22Rv1 (cell line): ENCODE measurements around the gene HOXB7.

Source experiments
- H3K27ac ChIP-seq: fragments of 450-650 bp; 2 replicates; pipeline ENCODE4 v1.5.1; 2017
- ZFX ChIP-seq: fragments of 450-650 bp; IDR thresholded peaks from 2 replicates; pipeline ENCODE4 v1.6.1; 2017; ENCODE audit warnings: antibody characterized with exemption, borderline replicate concordance
- TF ChIP-seq, protein P1 (sequence below): fragments of 450-650 bp; IDR thresholded peaks from 2 replicates; pipeline ENCODE4 v1.5.1; 2017; ENCODE audit warnings: mild to moderate bottlenecking

HOXB7 gene

DNA sequence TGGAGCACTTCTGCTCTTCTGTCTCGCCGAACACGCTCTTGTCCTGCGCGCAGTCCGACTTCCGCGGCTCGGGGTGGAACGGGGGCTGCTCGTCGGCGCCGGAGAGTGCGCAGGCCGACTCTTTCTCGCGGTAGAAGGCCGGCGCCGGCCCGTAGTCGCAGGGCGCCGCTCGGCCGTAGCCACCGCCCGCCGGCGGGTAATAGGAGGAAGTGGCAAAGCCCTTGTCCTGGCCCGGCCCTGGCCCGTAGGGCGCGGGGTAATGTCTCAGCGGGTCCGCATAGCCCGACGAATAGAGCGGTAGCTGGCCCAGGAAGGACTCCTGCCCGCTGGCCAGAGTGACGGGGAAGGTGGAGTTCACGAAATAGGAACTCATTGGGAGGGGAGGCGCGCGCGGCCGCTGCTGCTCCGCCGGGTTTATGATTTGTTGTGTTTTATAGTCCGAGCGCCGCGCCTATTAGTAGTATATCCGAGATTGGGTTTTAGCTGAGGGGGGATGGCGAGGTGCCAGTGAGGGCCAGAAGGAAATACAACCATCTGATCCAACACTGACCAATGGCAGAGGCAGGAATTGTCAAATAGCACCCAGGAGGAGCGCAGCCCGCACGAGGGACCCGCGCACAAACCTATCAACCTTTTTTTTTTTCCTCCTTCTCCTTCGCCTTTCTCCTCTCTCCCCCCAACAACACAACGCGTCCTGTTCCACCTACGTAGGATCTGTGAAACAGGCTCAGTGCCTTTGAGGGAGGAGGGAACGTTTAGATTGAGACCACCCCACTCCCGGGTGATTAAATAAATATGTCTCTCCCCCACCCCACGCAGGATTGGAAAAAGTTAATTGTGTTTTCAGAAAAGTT lies 12.8 kb downstream of the HOXB7 start:
- H3K27ac ChIP-seq = no peak overlapping the region
- TF ChIP-seq ZFX = no peak
- TF ChIP-seq, protein P1, sequence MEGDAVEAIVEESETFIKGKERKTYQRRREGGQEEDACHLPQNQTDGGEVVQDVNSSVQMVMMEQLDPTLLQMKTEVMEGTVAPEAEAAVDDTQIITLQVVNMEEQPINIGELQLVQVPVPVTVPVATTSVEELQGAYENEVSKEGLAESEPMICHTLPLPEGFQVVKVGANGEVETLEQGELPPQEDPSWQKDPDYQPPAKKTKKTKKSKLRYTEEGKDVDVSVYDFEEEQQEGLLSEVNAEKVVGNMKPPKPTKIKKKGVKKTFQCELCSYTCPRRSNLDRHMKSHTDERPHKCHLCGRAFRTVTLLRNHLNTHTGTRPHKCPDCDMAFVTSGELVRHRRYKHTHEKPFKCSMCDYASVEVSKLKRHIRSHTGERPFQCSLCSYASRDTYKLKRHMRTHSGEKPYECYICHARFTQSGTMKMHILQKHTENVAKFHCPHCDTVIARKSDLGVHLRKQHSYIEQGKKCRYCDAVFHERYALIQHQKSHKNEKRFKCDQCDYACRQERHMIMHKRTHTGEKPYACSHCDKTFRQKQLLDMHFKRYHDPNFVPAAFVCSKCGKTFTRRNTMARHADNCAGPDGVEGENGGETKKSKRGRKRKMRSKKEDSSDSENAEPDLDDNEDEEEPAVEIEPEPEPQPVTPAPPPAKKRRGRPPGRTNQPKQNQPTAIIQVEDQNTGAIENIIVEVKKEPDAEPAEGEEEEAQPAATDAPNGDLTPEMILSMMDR = no peak

DNA sequence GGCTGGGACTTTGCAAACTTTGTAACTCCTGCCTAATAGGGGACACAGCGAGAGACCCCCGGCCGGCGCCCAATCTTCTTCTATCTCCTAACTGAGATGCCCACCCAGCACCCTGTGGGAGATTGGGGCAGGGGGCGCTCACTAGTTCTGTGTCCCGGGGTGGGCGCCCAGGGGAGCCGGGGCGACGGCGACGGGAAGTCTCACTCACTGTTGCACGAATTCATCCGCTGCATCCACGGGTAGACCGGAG lies 13.4 kb downstream of the HOXB7 start:
- no peak for TF ChIP-seq ZFX
- TF ChIP-seq, protein P1 = no peak
- no peak overlapping the region for H3K27ac ChIP-seq

DNA sequence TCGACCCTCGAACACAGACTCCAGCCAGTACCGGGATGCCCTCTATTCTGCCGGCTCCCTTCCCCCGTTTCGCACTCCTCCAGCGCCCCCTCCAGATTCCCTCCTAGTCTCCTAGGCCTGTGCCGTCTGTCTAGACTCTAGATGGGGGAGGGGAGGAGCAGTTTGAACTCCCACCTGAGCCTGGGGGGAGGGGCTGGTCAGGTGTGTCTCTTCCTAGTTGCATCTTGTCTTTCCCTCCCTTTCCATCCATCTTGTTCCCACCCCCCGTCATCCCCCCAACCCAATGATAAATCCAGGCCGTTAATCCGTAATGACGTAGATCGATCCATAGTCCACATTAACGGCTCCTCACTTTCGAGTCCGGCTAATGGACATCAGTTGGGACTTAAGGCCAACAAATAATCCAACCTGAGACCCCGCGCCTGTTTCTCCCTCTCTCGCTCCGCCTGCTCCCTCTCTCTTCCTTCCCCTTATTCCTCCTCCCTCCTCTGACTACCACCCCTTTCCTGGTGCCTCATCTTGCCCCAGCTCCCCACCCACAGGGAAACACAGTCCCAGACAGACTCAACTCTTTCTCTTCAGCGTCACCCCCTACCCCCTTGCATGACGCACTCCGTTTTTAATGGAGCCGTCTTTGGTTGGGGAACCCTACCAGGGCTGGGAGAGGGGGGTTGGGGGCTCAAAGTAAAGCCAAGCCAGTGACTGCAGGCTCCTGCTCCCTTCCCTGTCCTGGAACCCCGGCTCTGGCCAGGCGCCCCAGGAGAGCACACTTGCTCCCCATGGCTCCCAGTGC lies 13.9 kb downstream of the HOXB7 start:
- TF ChIP-seq, protein P1 = no peak
- no peak for TF ChIP-seq ZFX
- no peak overlapping the region for H3K27ac ChIP-seq

DNA sequence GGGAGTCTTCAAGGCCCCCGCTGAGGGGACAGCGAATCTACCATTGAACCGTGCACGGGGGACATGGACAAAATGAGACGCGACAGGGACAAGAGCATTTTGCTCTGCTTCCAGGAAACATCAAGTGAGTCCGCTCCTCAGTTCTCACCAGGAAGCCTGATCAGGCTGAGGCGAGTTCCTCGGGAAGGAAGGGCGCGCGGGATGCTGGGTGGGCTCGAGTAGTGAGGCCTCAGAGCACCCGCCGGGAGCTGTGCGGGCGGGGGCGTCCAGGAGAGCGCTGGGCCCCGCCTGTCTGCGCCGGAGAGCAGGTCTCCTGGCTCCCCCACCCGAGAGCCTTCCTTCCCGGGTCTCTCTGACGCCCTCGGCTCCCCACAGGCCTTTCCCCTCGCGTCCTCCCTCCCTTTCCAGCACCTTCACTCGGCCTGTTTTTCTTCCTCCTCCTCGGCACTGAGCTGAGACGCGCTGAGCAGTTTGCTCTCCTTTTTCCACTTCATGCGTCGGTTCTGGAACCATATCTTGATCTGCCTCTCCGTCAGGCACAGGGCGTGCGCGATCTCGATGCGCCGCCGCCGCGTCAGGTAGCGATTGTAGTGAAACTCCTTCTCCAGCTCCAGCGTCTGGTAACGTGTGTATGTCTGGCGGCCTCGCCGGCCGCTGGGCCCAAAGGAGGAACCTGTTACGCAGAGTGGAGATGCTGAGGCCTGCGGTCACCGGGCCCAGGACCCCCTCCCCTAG lies 14.7 kb downstream of the HOXB7 start:
- TF ChIP-seq, protein P1 = no peak
- no peak for TF ChIP-seq ZFX
- H3K27ac ChIP-seq = no peak overlapping the region

DNA sequence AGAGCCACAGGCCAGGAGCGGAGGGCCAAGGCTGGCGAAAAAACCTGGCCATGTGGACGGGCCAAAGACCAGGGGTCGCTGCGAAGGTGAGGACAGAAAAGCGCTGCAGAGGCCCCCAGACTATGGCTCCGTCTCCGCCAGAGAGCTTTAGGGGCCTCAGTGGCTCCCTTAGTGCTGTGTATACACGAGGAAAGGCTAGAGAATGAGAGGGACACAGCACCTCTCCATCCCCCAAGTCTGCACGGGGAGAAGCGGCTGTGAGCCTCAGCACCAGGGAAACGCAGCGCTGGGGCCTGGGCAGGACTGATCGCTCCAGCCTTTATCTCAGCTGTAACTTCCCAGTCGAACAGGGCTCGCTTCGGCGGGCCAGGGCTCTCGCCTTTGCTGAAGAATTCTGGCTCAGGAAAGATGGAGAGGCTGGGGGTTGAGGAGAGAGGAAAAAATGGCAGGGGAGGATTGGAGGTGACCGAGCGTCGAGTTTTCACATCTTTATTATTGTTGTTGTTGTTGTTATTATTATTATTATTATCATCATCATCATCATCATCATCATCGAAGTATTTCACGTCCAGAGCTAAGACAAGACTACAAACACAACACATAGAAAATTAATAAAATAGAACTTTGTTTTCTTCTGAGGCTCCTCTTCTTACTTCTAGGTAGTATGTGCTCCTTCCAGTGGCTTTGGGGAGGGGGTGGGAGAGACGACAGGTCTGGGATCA lies 15.4 kb downstream of the HOXB7 start:
- no peak overlapping the region for H3K27ac ChIP-seq
- TF ChIP-seq, protein P1 = no peak
- TF ChIP-seq ZFX = no peak

DNA sequence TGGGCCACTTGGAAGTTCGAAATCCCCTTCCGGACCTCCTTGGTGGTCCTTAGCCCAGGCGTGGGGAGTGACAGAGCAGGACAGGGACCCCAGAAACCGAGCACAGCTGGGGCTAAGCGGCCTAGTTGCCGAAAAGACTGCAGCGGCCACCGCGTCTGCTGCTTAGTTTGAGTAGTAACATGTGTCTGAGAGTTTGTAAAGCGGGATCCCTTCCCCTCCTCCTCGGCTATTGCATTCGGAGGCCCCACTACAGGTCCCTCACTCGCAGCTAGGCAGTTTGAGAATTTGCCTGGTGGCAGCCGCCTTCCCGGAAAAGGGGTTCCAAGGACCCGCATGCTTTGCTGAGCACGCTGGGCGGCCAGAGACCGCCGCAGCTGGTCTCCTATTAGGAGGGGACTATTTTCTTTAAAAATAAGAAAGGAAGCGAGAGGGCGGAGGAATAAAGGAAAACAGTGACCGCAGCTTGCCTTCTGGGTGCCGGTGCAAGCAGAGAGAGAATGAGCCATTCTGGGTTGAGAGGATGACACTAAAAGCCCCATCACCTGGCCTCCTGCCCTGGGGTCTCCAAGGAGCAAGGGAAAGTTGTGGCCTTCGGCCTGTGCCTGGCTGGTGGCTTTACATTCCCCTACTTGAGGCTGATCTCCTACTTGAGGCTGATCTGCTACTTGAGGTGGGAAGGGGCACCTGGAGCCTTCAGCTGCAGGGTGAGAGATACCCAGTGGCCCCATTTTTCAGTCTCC lies 16.1 kb downstream of the HOXB7 start:
- TF ChIP-seq, protein P1 = no peak
- no peak for TF ChIP-seq ZFX
- H3K27ac ChIP-seq = no peak overlapping the region
